Left ventricle myocardium inferior (tissue), 1 donor: ENCODE data around the gene UBXN11. TPM values are rescaled to one million over a fixed set of nuclear protein-coding genes. Genes with fewer than 3 reads are reported as not detected.

Source experiments
- DNase-seq: peaks from one replicate; pipeline ENCODE4 v3.0.0-alpha.2; 2020
- H3K27ac ChIP-seq: fragments of 200-600 bp; replicated peaks from 2 replicates; pipeline ENCODE4 v1.8.0; 2021
- H3K27me3 ChIP-seq: fragments of 200-600 bp; 2 replicates; pipeline ENCODE4 v1.8.0; 2021; ENCODE audit warnings: low read depth
- H3K36me3 ChIP-seq: fragments of 200-600 bp; 2 replicates; pipeline ENCODE4 v1.8.0; 2021
- H3K4me1 ChIP-seq: fragments of 200-600 bp; 2 replicates; pipeline ENCODE4 v1.8.0; 2021
- H3K4me3 ChIP-seq: fragments of 200-600 bp; 2 replicates; pipeline ENCODE4 v1.8.0; 2021; ENCODE audit warnings: mild to moderate bottlenecking, moderate library complexity
- H3K9me3 ChIP-seq: fragments of 200-600 bp; replicated peaks from 2 replicates; pipeline ENCODE4 v1.8.0; 2021
- CTCF ChIP-seq: fragments of 200-600 bp; IDR thresholded peaks from 2 replicates; pipeline ENCODE4 v1.8.0; 2021; ENCODE audit warnings: antibody characterized with exemption, mild to moderate bottlenecking, borderline replicate concordance
- intact Hi-C: fragments of 100-400 bp; cut with micrococcal nuclease; formaldehyde crosslinking; loops from one replicate; pipeline ENCODE4 v1.11.0; 2022
- long read RNA-seq: library from polyadenylated mRNA; unstranded; transcript quantifications from one replicate; pipeline ENCODE4 v2.0.0, GENCODE V29; 2021
- total RNA-seq: library from RNA; stranded (reverse); fragmentation: NEBNext Ultra II Directional; extraction: Animal tissue kit (Norgen Biotek cat#: 25700); gene quantifications from one replicate; pipeline ENCODE4 v1.2.1, GENCODE V29; 2021
- donor health status: DM: no; HTN: yes; CAD: no; lungs with severe emphysema.

Gene UBXN11
- total RNA-seq = 11.6 TPM
- long read RNA-seq, partial matches to known transcripts = 2 of 28 reads
- long read RNA-seq, other reads (novel, unspliced or antisense) = 26 of 28 reads

GRCh38 chr1:26306290-26307229, at the start of gene UBXN11:
Gene UBXN11, minus strand, starts transcription at chr1:26306636. Its CDS starts 3,753 bp downstream, at chr1:26302883.
- DNase-seq = peak; percentile 90
- Histone ChIP-seq H3K4me1 (peaks cover 26% of the 10 kb centered on the region), H3K4me3 (peak within 1 kb of the TSS; percentile 85), H3K27ac (peak within 1 kb of the TSS; percentile 68), H3K27me3 (no peaks in the 10 kb centered on the region), H3K36me3 (no peaks in the 10 kb centered on the region), H3K9me3 (no peaks in the 10 kb centered on the region)
- intact Hi-C loops = no loop called here
- no peak for TF ChIP-seq CTCF

- TF ChIP-seq CTCF = no peak
- Histone ChIP-seq H3K27ac (no peak overlapping the region), H3K36me3 (no peaks in the 10 kb centered on the region), H3K27me3 (peaks cover 74% of the 10 kb centered on the region), H3K4me1 (peaks cover 19% of the 10 kb centered on the region), H3K4me3 (no peak overlapping the region), H3K9me3 (no peaks in the 10 kb centered on the region)
- no peak for DNase-seq
- intact Hi-C loops = no loop called here
Measured at GRCh38 chr1:26356106-26356505, 49.7 kb upstream of the UBXN11 start.

- no peak for TF ChIP-seq CTCF
- DNase-seq = no peak
- Histone ChIP-seq H3K9me3 (no peaks in the 10 kb centered on the region), H3K4me3 (no peak overlapping the region), H3K4me1 (peaks cover 9% of the 10 kb centered on the region), H3K27ac (no peak overlapping the region), H3K36me3 (no peaks in the 10 kb centered on the region), H3K27me3 (peaks cover 62% of the 10 kb centered on the region)
- intact Hi-C loops = no loop called here
Measured at GRCh38 chr1:26354972-26355371, 48.5 kb upstream of the UBXN11 start.

- Histone ChIP-seq H3K27me3 (peaks cover 55% of the 10 kb centered on the region), H3K4me1 (peaks cover 7% of the 10 kb centered on the region), H3K27ac (no peak within 1 kb of the TSS), H3K36me3 (no peaks in the 10 kb centered on the region), H3K4me3 (no peak within 1 kb of the TSS), H3K9me3 (no peaks in the 10 kb centered on the region)
- no peak for TF ChIP-seq CTCF
- no peak for DNase-seq
- intact Hi-C loops = no loop called here
Measured at GRCh38 chr1:26353976-26354820, 47.8 kb upstream of the UBXN11 start, which contains the start of gene CRYBG2. Gene CRYBG2, minus strand, starts transcription at chr1:26354130. Its CDS starts 7,473 bp downstream, at chr1:26346657.

- Histone ChIP-seq H3K4me3 (no peak overlapping the region), H3K27ac (no peak overlapping the region), H3K36me3 (no peaks in the 10 kb centered on the region), H3K27me3 (peaks cover 46% of the 10 kb centered on the region), H3K9me3 (no peaks in the 10 kb centered on the region), H3K4me1 (peaks cover 7% of the 10 kb centered on the region)
- TF ChIP-seq CTCF = no peak
- no peak for DNase-seq
- intact Hi-C loops = no loop called here
Measured at GRCh38 chr1:26353210-26353859, 46.9 kb upstream of the UBXN11 start.
